ENCODE results near the gene DGKB. TPM values are rescaled to one million over a fixed set of nuclear protein-coding genes. Genes with fewer than 3 reads are reported as not detected.

The DGKB gene
- total RNA-seq, 6 experiments from 2014 or later, result 0.11 to 0.16 (median 0.13) TPM; not detected in 2

DNA sequence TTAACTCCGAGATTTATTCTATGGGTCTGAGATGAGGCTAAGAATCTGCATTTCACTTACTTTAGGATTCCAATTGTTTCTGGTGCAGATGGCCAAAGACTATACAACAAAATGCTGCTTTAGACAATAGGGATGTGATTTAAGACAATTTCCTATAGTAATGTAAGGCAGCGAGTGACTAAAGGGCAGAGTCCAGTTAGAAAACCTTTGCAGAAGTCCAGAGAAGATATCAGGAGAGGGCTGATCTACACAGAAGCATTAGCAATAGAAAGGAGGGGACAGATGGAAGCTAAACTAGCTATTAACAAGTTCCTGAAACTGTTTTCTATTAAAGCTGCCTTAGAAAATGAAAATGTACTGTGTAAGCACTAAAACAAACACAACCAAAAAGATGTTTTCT, 398.9 kb downstream of the DGKB start:
- peaks cover 0 to 9% (median 3%) of the 10 kb centered on the region in 4 donors for H3K4me1 ChIP-seq
- intact Hi-C loops (cut with DNase I), result no loop called here
- H3K27me3 ChIP-seq, result no peaks in the 10 kb centered on the region
- no peak overlapping the region for H3K27ac ChIP-seq
- 57% methylated on average over 2 of the region's 2 CpGs for WGBS (ENCODE audit: insufficient coverage, low coverage, low lambda C conversion rate, missing lambda C conversion rate)
- H3K9me3 ChIP-seq, result no peaks in the 10 kb centered on the region
- no peak for ATAC-seq
- no peak for DNase-seq
- no peak for TF ChIP-seq POLR2A (IDR thresholded peaks at IDR 0.05)
- TF ChIP-seq, protein P1, sequence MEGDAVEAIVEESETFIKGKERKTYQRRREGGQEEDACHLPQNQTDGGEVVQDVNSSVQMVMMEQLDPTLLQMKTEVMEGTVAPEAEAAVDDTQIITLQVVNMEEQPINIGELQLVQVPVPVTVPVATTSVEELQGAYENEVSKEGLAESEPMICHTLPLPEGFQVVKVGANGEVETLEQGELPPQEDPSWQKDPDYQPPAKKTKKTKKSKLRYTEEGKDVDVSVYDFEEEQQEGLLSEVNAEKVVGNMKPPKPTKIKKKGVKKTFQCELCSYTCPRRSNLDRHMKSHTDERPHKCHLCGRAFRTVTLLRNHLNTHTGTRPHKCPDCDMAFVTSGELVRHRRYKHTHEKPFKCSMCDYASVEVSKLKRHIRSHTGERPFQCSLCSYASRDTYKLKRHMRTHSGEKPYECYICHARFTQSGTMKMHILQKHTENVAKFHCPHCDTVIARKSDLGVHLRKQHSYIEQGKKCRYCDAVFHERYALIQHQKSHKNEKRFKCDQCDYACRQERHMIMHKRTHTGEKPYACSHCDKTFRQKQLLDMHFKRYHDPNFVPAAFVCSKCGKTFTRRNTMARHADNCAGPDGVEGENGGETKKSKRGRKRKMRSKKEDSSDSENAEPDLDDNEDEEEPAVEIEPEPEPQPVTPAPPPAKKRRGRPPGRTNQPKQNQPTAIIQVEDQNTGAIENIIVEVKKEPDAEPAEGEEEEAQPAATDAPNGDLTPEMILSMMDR (IDR thresholded peaks at IDR 0.05), result no peak
- no peaks in the 10 kb centered on the region for H3K36me3 ChIP-seq
- H3K4me3 ChIP-seq, result no peak overlapping the region

DNA sequence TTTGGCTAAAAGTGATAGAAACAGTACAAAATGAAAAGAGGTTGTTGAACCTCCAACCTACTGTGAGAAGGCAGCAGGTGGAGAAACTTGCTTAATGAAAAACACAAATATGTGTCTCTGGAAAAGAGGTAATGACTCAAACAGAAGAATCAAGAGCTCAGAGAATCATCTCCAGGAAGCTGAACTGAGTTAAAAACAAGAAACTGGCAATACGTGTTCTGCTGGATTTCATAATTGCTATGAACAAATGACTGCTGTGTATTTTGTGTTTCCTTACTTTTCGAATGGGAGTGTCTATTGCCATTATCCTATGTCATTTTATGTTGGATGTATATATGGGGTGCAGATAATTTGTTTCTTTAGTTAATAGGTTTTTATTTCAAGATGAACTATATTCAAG, 401.1 kb downstream of the DGKB start:
- Histone ChIP-seq H3K27me3 (no peaks in the 10 kb centered on the region), H3K36me3 (no peaks in the 10 kb centered on the region), H3K27ac (no peak overlapping the region), H3K4me1 (no peaks in the 10 kb centered on the region), H3K4me3 (no peak overlapping the region), H3K9me3 (no peaks in the 10 kb centered on the region)
- intact Hi-C loops (cut with DNase I), result no loop called here
- no peak for ATAC-seq
- TF ChIP-seq POLR2A (IDR thresholded peaks at IDR 0.05), result no peak
- TF ChIP-seq, protein P1 (IDR thresholded peaks at IDR 0.05), result no peak
- DNase-seq, result no peak
- WGBS (ENCODE audit: insufficient coverage, low coverage, low lambda C conversion rate, missing lambda C conversion rate), result 86% methylated on average over 2 of the region's 2 CpGs

DNA sequence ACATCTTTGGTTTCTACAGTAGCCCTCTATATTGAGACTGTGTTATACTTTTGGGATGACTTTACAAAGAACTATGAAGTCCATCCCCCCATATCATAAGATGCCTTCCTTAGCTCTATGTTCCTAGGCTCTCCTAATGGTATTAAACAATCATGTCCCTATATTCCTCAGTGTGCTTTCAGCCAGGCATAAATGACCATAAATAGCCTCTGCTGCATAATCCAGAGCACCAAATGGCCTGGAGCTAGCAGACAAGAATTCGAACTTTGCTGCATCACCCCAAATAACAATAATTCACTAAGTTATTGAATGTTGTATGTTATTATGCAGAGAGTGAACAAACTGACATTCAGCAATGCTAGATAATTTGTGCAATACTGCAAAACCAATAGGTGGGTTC, 405.2 kb downstream of the DGKB start:
- Histone ChIP-seq H3K4me1 (no peaks in the 10 kb centered on the region), H3K27me3 (no peaks in the 10 kb centered on the region), H3K36me3 (no peaks in the 10 kb centered on the region), H3K27ac (no peak overlapping the region), H3K9me3 (no peaks in the 10 kb centered on the region), H3K4me3 (no peak overlapping the region)
- WGBS (ENCODE audit: insufficient coverage, low coverage, low lambda C conversion rate, missing lambda C conversion rate), result 60% methylated on average over 1 of the region's 1 CpG
- intact Hi-C loops (cut with DNase I), result no loop called here
- no peak for ATAC-seq
- no peak for DNase-seq
- TF ChIP-seq POLR2A (IDR thresholded peaks at IDR 0.05), result no peak
- TF ChIP-seq, protein P1 (IDR thresholded peaks at IDR 0.05), result no peak

DNA sequence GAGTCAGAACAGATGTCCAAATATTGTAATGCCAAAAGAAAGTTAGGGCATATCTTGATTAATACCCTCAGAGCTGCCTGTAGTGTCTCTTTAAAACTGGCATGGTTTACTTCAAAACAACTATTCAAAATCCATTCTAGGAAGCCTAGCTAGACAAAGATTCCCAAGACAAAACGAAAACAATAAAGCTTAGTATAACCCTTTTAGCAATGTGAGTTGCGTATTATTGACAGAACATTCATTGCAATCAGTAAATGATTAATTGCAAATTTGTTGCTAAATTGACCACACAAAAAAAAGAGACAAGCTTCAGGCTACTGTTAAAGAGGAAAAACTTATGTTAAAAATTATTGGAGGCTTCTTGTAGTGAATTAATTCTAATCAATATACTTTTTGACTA, 406.9 kb downstream of the DGKB start:
- WGBS (ENCODE audit: insufficient coverage, low coverage, low lambda C conversion rate, missing lambda C conversion rate), result 23% methylated on average over 2 of the region's 2 CpGs
- Histone ChIP-seq H3K4me3 (peak overlapping the region in 1 of 3 donors; percentile 24), H3K36me3 (no peaks in the 10 kb centered on the region), H3K27me3 (no peaks in the 10 kb centered on the region), H3K9me3 (no peaks in the 10 kb centered on the region), H3K27ac (no peak overlapping the region), H3K4me1 (no peaks in the 10 kb centered on the region)
- no peak for TF ChIP-seq POLR2A (IDR thresholded peaks at IDR 0.05)
- TF ChIP-seq, protein P1 (IDR thresholded peaks at IDR 0.05), result no peak
- ATAC-seq (peak; percentile 34 to 79 (median 70)), DNase-seq (no peak)
- intact Hi-C loops (cut with DNase I), result no loop called here
